Measurements from ENCODE around the gene TTC21B. TPM values are rescaled to one million over a fixed set of nuclear protein-coding genes. Genes with fewer than 3 reads are reported as not detected.

TTC21B gene
- total RNA-seq, 2 donors from 2014 or later: 25.8 to 25.9 TPM

DNA sequence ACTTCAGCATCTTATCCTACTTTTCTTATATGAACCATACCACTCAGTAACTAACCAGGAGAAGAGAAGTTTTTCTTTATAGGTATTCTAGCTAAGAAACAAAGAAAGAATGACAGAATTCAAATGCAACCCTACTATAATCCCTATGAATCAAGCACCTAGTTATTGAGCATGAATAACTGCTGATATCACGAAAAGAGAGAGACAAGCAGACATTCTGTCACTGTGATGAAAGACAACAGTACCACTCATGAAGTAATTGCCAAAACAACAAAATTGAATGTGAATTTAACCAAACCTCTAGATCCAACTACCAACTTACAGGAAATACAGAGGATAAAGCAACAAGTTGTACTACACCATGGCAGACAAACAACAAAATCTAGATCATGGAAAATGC, 15.3 kb downstream of the TTC21B start:
- no peaks in the 10 kb centered on the region for H3K9me3 Mint-ChIP-seq
- no peaks in the 10 kb centered on the region for H3K27me3 ChIP-seq (ENCODE audit: control insufficient read depth, insufficient read depth, low read length, poor library complexity, severe bottlenecking)
- 91% methylated on average over 1 of the region's 1 CpG; no CpG with 5 or more reads in 1 of the 2 experiments for WGBS, 2 experiments (ENCODE audit: insufficient coverage in 1 of 2, insufficient read length in 1 of 2)

DNA sequence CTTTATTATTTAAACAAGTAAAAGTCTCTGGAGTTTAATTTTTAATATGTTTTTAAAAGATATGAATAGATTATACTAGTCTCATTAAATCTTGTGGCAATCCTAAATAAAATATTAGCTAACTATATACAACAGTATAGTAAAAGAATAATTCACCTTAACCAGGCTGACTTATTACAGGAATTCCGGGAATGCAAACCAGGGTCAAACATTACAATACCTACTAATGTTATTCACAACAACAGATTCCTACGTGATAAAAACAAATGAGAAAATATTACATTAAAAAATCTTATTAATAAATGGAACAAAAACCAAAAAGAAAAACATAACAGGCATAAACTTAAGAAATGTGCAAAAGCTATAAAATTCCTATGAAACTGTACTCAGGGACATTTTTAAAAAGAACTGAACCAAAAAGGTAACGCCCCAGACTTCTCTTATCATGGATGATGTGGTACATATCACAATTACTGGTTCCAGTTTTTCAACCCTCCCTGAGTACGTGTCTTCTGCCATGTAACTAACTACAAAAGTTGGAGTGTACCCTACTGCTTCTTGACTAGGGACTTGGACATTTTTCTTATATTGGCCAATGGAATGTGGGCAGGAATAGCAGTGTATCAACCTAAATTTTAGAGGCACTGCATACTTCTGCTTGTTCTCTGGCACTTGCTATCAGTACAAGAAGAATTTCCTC, 20.2 kb downstream of the TTC21B start:
- no peak overlapping the region for H3K4me3 Mint-ChIP-seq
- Histone ChIP-seq H3K9ac (ENCODE audit: extremely low read depth, low read length, poor library complexity, severe bottlenecking) (no peak overlapping the region), H3K36me3 (ENCODE audit: control insufficient read depth, insufficient read depth, low read length) (peaks cover 53% of the 10 kb centered on the region), H3K27ac (ENCODE audit: low read depth, low read length) (no peak overlapping the region), H3K27me3 (ENCODE audit: control insufficient read depth, insufficient read depth, low read length, poor library complexity, severe bottlenecking) (no peaks in the 10 kb centered on the region), H3K9me3 (ENCODE audit: control insufficient read depth, low read length) (no peaks in the 10 kb centered on the region), H3K4me3 (ENCODE audit: low read length) (no peak overlapping the region), H3K4me1 (ENCODE audit: control insufficient read depth, insufficient read depth, low read length) (no peaks in the 10 kb centered on the region)
- 94 to 96% methylated on average over 2 to 4 of the region's 4 CpGs for WGBS, 2 experiments (ENCODE audit: insufficient coverage in 1 of 2, insufficient read length in 1 of 2)
- no peak overlapping the region for H3K27ac Mint-ChIP-seq
- H3K4me1 Mint-ChIP-seq: peaks cover 3% of the 10 kb centered on the region
- no peaks in the 10 kb centered on the region for H3K9me3 Mint-ChIP-seq
- H3K36me3 Mint-ChIP-seq (ENCODE audit: low read depth): peaks cover 22% of the 10 kb centered on the region
- no peaks in the 10 kb centered on the region for H3K27me3 Mint-ChIP-seq (ENCODE audit: insufficient read depth)
- TF ChIP-seq, protein P1, sequence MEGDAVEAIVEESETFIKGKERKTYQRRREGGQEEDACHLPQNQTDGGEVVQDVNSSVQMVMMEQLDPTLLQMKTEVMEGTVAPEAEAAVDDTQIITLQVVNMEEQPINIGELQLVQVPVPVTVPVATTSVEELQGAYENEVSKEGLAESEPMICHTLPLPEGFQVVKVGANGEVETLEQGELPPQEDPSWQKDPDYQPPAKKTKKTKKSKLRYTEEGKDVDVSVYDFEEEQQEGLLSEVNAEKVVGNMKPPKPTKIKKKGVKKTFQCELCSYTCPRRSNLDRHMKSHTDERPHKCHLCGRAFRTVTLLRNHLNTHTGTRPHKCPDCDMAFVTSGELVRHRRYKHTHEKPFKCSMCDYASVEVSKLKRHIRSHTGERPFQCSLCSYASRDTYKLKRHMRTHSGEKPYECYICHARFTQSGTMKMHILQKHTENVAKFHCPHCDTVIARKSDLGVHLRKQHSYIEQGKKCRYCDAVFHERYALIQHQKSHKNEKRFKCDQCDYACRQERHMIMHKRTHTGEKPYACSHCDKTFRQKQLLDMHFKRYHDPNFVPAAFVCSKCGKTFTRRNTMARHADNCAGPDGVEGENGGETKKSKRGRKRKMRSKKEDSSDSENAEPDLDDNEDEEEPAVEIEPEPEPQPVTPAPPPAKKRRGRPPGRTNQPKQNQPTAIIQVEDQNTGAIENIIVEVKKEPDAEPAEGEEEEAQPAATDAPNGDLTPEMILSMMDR (conservative IDR thresholded peaks at IDR 0.05): no peak
- no peak for DNase-seq

More for the DNA sequence above, 15.3 kb downstream of the TTC21B start:
- H3K4me1 ChIP-seq (ENCODE audit: control insufficient read depth, insufficient read depth, low read length): no peaks in the 10 kb centered on the region
- DNase-seq: no peak
- H3K4me3 Mint-ChIP-seq: no peak overlapping the region
- TF ChIP-seq, protein P1 (conservative IDR thresholded peaks at IDR 0.05): no peak
- H3K9me3 ChIP-seq (ENCODE audit: control insufficient read depth, low read length): no peaks in the 10 kb centered on the region
- no peak overlapping the region for H3K9ac ChIP-seq (ENCODE audit: extremely low read depth, low read length, poor library complexity, severe bottlenecking)
- H3K27ac Mint-ChIP-seq: peak overlapping the region; percentile 16
- peaks cover 40% of the 10 kb centered on the region for H3K36me3 Mint-ChIP-seq (ENCODE audit: low read depth)
- H3K27me3 Mint-ChIP-seq (ENCODE audit: insufficient read depth): no peaks in the 10 kb centered on the region
- peaks cover 3% of the 10 kb centered on the region for H3K4me1 Mint-ChIP-seq
- no peak overlapping the region for H3K4me3 ChIP-seq (ENCODE audit: low read length)
- H3K36me3 ChIP-seq (ENCODE audit: control insufficient read depth, insufficient read depth, low read length): peaks cover 52% of the 10 kb centered on the region
- no peak overlapping the region for H3K27ac ChIP-seq (ENCODE audit: low read depth, low read length)

DNA sequence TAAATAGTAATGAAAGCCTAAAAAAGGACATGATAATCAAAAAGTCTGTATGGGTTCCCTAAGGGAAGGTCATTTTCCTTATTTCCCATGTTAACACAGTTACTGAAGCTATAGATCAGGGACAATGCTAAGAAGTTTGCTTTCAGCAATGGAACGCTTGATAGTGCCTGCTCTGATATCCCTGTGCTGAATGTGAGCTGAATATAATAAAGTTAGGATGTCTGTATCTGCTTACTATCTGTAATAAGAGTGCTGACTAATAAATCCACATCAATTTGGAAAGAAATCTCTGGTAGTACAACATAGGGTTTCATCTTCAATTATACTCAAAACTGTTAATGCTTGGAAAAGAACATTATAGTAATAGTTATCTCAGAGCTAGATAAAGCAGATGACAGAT, 25.8 kb downstream of the TTC21B start:
- TF ChIP-seq, protein P1 (conservative IDR thresholded peaks at IDR 0.05): no peak
- H3K27ac ChIP-seq (ENCODE audit: low read depth, low read length): no peak overlapping the region
- no peak overlapping the region for H3K9ac ChIP-seq (ENCODE audit: extremely low read depth, low read length, poor library complexity, severe bottlenecking)
- no peaks in the 10 kb centered on the region for H3K9me3 ChIP-seq (ENCODE audit: control insufficient read depth, low read length)
- Mint-ChIP-seq H3K4me3 (no peak overlapping the region), H3K27me3 (ENCODE audit: insufficient read depth) (no peaks in the 10 kb centered on the region), H3K27ac (no peak overlapping the region), H3K36me3 (ENCODE audit: low read depth) (peaks cover 35% of the 10 kb centered on the region), H3K9me3 (no peaks in the 10 kb centered on the region), H3K4me1 (no peaks in the 10 kb centered on the region)
- peaks cover 78% of the 10 kb centered on the region for H3K36me3 ChIP-seq (ENCODE audit: control insufficient read depth, insufficient read depth, low read length)
- H3K27me3 ChIP-seq (ENCODE audit: control insufficient read depth, insufficient read depth, low read length, poor library complexity, severe bottlenecking): no peaks in the 10 kb centered on the region
- H3K4me1 ChIP-seq (ENCODE audit: control insufficient read depth, insufficient read depth, low read length): no peaks in the 10 kb centered on the region
- 88% methylated on average over 1 of the region's 1 CpG; no CpG with 5 or more reads in 1 of the 2 experiments for WGBS, 2 experiments (ENCODE audit: insufficient coverage in 1 of 2, insufficient read length in 1 of 2)
- H3K4me3 ChIP-seq (ENCODE audit: low read length): no peak overlapping the region
- no peak for DNase-seq
